Peyer's patch (tissue), 4 donors: ENCODE data around the gene ANTKMT. TPM values are rescaled to one million over a fixed set of nuclear protein-coding genes. Genes with fewer than 3 reads are reported as not detected.

Source experiments
- DNase-seq, 3 donors: peaks; one replicate each; pipeline ENCODE4 v3.0.0-alpha.2; 2017 to 2019
- H3K27ac ChIP-seq, 4 donors: fragments of 200-600 bp; sonication (generic); one replicate each; pipeline ENCODE4 v1.5.1; 2016 to 2019
- H3K27me3 ChIP-seq, 2 donors: fragments of 200-600 bp; sonication (generic); one replicate each; pipeline ENCODE4 v1.5.1; 2019
- H3K36me3 ChIP-seq, 3 donors: fragments of 200-600 bp; sonication (generic); one replicate each; pipeline ENCODE4 v1.5.1; 2016 to 2019
- H3K4me1 ChIP-seq, 4 donors: fragments of 200-600 bp; sonication (generic); one replicate each; pipeline ENCODE4 v1.5.1; 2016 to 2019
- H3K4me3 ChIP-seq, 4 donors: fragments of 200-600 bp; sonication (generic); 1 replicate in 3 of 4; 2 replicates in 1 of 4; pipeline ENCODE4 v1.5.1; 2016 to 2019; ENCODE audit warnings: mild to moderate bottlenecking in 1 of 4
- H3K9me3 ChIP-seq, 4 donors: fragments of 200-600 bp; sonication (generic); one replicate each; pipeline ENCODE4 v1.5.1; 2016 to 2019; ENCODE audit warnings: mild to moderate bottlenecking in 1 of 4
- CTCF ChIP-seq, 6 experiments: fragments of 450-650 bp in 4 of 6; fragments of 200-600 bp in 2 of 6; sonication (generic) in 1 of 6; IDR thresholded peaks; one replicate each; pipeline ENCODE4 v1.5.1; 2017 to 2019; ENCODE audit warnings: antibody characterized with exemption in 6 of 6, mild to moderate bottlenecking in 3 of 6, moderate library complexity in 1 of 6
- POLR2A ChIP-seq, 2 donors: fragments of 450-650 bp; IDR thresholded peaks; one replicate each; pipeline ENCODE4 v1.5.1; 2017; ENCODE audit warnings: antibody characterized with exemption in 2 of 2, mild to moderate bottlenecking in 2 of 2, moderate library complexity in 2 of 2
- total RNA-seq, 4 donors: library from RNA; depleted of rRNA; stranded (reverse); fragments of >200 nt; gene quantifications; one replicate each; pipeline ENCODE4 v1.1.0, GENCODE V29; 2016

Gene ANTKMT
- total RNA-seq, 4 donors from 2014 or later, result 52.8 to 93.9 (median 72.0) TPM

- Histone ChIP-seq H3K27me3 (peaks cover 0 to 25% of the 10 kb centered on the region in 2 donors), H3K4me1 (peaks cover 0 to 41% (median 20%) of the 10 kb centered on the region in 4 donors), H3K27ac (peak overlapping the region in 1 of 4 donors; percentile 88), H3K36me3 (peaks cover 0 to 3% (median 0%) of the 10 kb centered on the region in 3 donors), H3K9me3 (no peaks in the 10 kb centered on the region), H3K4me3 (no peak overlapping the region)
- DNase-seq, result no peak
- TF ChIP-seq CTCF (IDR thresholded peaks at IDR 0.05) (no peak), POLR2A (IDR thresholded peaks at IDR 0.05) (no peak)
Observed at GRCh38 chr16:725463-726187, 4.7 kb downstream of the ANTKMT start.

- Histone ChIP-seq H3K27me3 (peaks cover 0 to 25% of the 10 kb centered on the region in 2 donors), H3K4me1 (peaks cover 0 to 41% (median 19%) of the 10 kb centered on the region in 4 donors), H3K4me3 (peak overlapping the region in 1 of 4 donors; percentile 65), H3K36me3 (peaks cover 0 to 3% (median 0%) of the 10 kb centered on the region in 3 donors), H3K27ac (peak overlapping the region in 1 of 4 donors; percentile 88), H3K9me3 (no peaks in the 10 kb centered on the region)
- no peak for DNase-seq
- TF ChIP-seq POLR2A (IDR thresholded peaks at IDR 0.05) (no peak), CTCF (IDR thresholded peaks at IDR 0.05) (no peak)
Observed at GRCh38 chr16:726188-726437, 5.2 kb downstream of the ANTKMT start.

- H3K27ac ChIP-seq, result peak within 1 kb of the TSS; percentile 46 to 91 (median 68)
Observed at GRCh38 chr16:726438-727290, 5.7 kb downstream of the ANTKMT start, which contains the start of the genes CCDC78 and HAGHL. Gene CCDC78, minus strand, starts transcription at chr16:726443. Its CDS starts 76 bp downstream, at chr16:726367. Gene HAGHL, plus strand, starts transcription at chr16:727106. Its CDS starts 404 bp downstream, at chr16:727510.

GRCh38 chr16:727291-727977 is 6.5 kb downstream of the ANTKMT start:
- peaks cover 0 to 7% (median 0%) of the 10 kb centered on the region in 3 donors for H3K36me3 ChIP-seq
- TF ChIP-seq CTCF (IDR thresholded peaks at IDR 0.05), result no peak
- no peak for TF ChIP-seq POLR2A (IDR thresholded peaks at IDR 0.05)
- peak overlapping the region; percentile 61 to 66 (median 64) for H3K4me3 ChIP-seq
- DNase-seq, result peak in 2 of 3 donors; percentile 73 to 78
- H3K9me3 ChIP-seq, result no peaks in the 10 kb centered on the region
- H3K27me3 ChIP-seq, result peaks cover 0 to 25% of the 10 kb centered on the region in 2 donors
- H3K4me1 ChIP-seq, result peaks cover 0 to 31% (median 11%) of the 10 kb centered on the region in 4 donors
- H3K27ac ChIP-seq, result peak overlapping the region; percentile 46 to 91 (median 68)

More at GRCh38 chr16:726438-727290, 5.7 kb downstream of the ANTKMT start, which contains the start of the genes CCDC78 and HAGHL:
- no peak for TF ChIP-seq POLR2A (IDR thresholded peaks at IDR 0.05)
- no peak for TF ChIP-seq CTCF (IDR thresholded peaks at IDR 0.05)
- Histone ChIP-seq H3K36me3 (peaks cover 0 to 3% (median 0%) of the 10 kb centered on the region in 3 donors), H3K27me3 (peaks cover 0 to 25% of the 10 kb centered on the region in 2 donors), H3K4me3 (peak within 1 kb of the TSS; percentile 61 to 66 (median 64)), H3K4me1 (peaks cover 0 to 37% (median 14%) of the 10 kb centered on the region in 4 donors), H3K9me3 (no peaks in the 10 kb centered on the region)
- peak; percentile 65 to 90 (median 83) for DNase-seq
